Measurements from ENCODE around the gene XRCC2. TPM values are rescaled to one million over a fixed set of nuclear protein-coding genes. Genes with fewer than 3 reads are reported as not detected.

Gene XRCC2
- total and polyA plus RNA-seq, 2 of the 4 experiments (the other 2 are of a cell fraction) = 2.2 to 3.6 TPM

- no TSS peak for BruUV-seq (replicated peaks)
- H3K18ac ChIP-seq (ENCODE audit: low read depth, low read length) = no peak overlapping the region
- H2BK5ac ChIP-seq (ENCODE audit: low read depth, low read length, poor library complexity, severe bottlenecking) = no peak overlapping the region
- DNase-seq (no peak), ATAC-seq (ENCODE audit: low read depth) (no peak)
- peaks cover 14% of the 10 kb centered on the region in 2 experiments; a peak in 3 of 4 replicates for H3K79me1 ChIP-seq (ENCODE audit: low read depth in 1 of 2, low read length in 2 of 2)
- H3K27ac ChIP-seq (ENCODE audit: insufficient read depth, low read length) = no peak overlapping the region
- intact Hi-C loops (cut with micrococcal nuclease) = no loop called here
- H3K4me2 ChIP-seq (ENCODE audit: low read depth, low read length) = no peak overlapping the region
- H2AFZ ChIP-seq (replicated peaks; ENCODE audit: low read length, poor library complexity) = no peak overlapping the region
- TF ChIP-seq FOS (IDR thresholded peaks at IDR 0.05; ENCODE audit: low read depth, low read length) = no peak
- TF ChIP-seq SMC3 (IDR thresholded peaks at IDR 0.05; ENCODE audit: low read depth, low read length) = no peak
- no peak for TF ChIP-seq USF2 (IDR thresholded peaks at IDR 0.05; ENCODE audit: low read depth, low read length)
- TF ChIP-seq RFX5 (IDR thresholded peaks at IDR 0.05; ENCODE audit: low read depth, low read length) = no peak
- TF ChIP-seq POLR2A (IDR thresholded peaks at IDR 0.05; ENCODE audit: low read depth, low read length) = no peak
- TF ChIP-seq MAFK (IDR thresholded peaks at IDR 0.05; ENCODE audit: low read depth, low read length) = no peak
- TF ChIP-seq BHLHE40 (IDR thresholded peaks at IDR 0.05; ENCODE audit: low read depth, low read length) = no peak
- TF ChIP-seq CEBPB (IDR thresholded peaks at IDR 0.05; ENCODE audit: low read depth, low read length) = no peak
- TF ChIP-seq NFE2L2 (IDR thresholded peaks at IDR 0.05; ENCODE audit: low read depth, low read length) = no peak
- TF ChIP-seq ELK1 (IDR thresholded peaks at IDR 0.05; ENCODE audit: borderline replicate concordance, low read depth, low read length) = no peak
- TF ChIP-seq MXI1 (IDR thresholded peaks at IDR 0.05; ENCODE audit: borderline replicate concordance, low read depth, low read length) = no peak
- no peak for TF ChIP-seq RAD21 (IDR thresholded peaks at IDR 0.05; ENCODE audit: low read length)
- no peak for TF ChIP-seq RCOR1 (IDR thresholded peaks at IDR 0.05; ENCODE audit: insufficient replicate concordance, low read length)
- TF ChIP-seq CHD1 (IDR thresholded peaks at IDR 0.05; ENCODE audit: low read depth, low read length) = no peak
- TF ChIP-seq MAZ (IDR thresholded peaks at IDR 0.05; ENCODE audit: borderline replicate concordance, low read depth, low read length) = no peak
- no peak for TF ChIP-seq CTCF (conservative IDR thresholded peaks at IDR 0.05; ENCODE audit: low read depth, low read length)
- H3K27me3 ChIP-seq (ENCODE audit: control insufficient read depth, insufficient read depth, low read length) = no peaks in the 10 kb centered on the region
- in situ Hi-C loops (cut with MboI; ENCODE audit: low sequenced_read_pairs) = no loop called here
- H3K4me1 ChIP-seq (ENCODE audit: control insufficient read depth, insufficient read depth, low read length) = no peaks in the 10 kb centered on the region
- no peak overlapping the region for H3K4me3 ChIP-seq (ENCODE audit: insufficient read depth, low read depth, low read length)
- H4K91ac ChIP-seq (ENCODE audit: insufficient read depth, low read depth, low read length) = no peak overlapping the region
- WGBS, 2 experiments (ENCODE audit: extremely low coverage in 2 of 2, insufficient read length in 1 of 2) = no CpG with 5 or more reads among the region's 5 CpGs
- H3K4ac ChIP-seq (ENCODE audit: low read depth, low read length) = no peak overlapping the region
- no peak overlapping the region for H2BK20ac ChIP-seq (ENCODE audit: low read depth, low read length)
- H2BK120ac ChIP-seq (ENCODE audit: low read depth, low read length) = no peak overlapping the region
- H3K23ac ChIP-seq (ENCODE audit: low read depth, low read length) = no peak overlapping the region
- no peaks in the 10 kb centered on the region for H3K9me3 ChIP-seq (ENCODE audit: control insufficient read depth, insufficient read depth, low read length)
- dilution Hi-C loops (cut with HindIII; ENCODE audit: low sequenced_read_pairs, unreplicated experiment) = no loop called here
- no peak overlapping the region for H3K9ac ChIP-seq (ENCODE audit: low read depth, low read length)
- H3K14ac ChIP-seq (replicated peaks; ENCODE audit: low read depth, low read length) = no peak overlapping the region
- H4K5ac ChIP-seq (ENCODE audit: low read depth, low read length) = no peak overlapping the region
- no peak overlapping the region for H4K8ac ChIP-seq (ENCODE audit: low read depth in 2 of 2, low read length in 2 of 2)
- H3K56ac ChIP-seq (ENCODE audit: extremely low read depth, insufficient read depth, low read length) = no peak overlapping the region
- no peaks in the 10 kb centered on the region for H3K9me1 ChIP-seq (ENCODE audit: insufficient read depth, low read length)
- H2AK5ac ChIP-seq (ENCODE audit: low read depth, low read length) = no peak overlapping the region
- POLR2A ChIA-PET (ENCODE audit: unreplicated experiment) = no interaction called here
- H2BK15ac ChIP-seq (ENCODE audit: low read depth, low read length) = no peak overlapping the region
- no peak overlapping the region for H2AK9ac ChIP-seq (replicated peaks; ENCODE audit: low read depth, low read length, poor library complexity)
- H4K20me1 ChIP-seq (ENCODE audit: insufficient read depth, low read length) = no peaks in the 10 kb centered on the region
- CTCF ChIA-PET = no interaction called here
- 0 out of 2 replicates have a peak, but pooled peaks cover 1% of the 10 kb centered on the region for H3K36me3 ChIP-seq (ENCODE audit: control insufficient read depth, insufficient read depth, low read length)
Measured at GRCh38 chr7:152667958-152668357, 8.0 kb downstream of the XRCC2 start.

Data from IMR-90 (cell line).